Activated CD8-positive, alpha-beta T cell treated with anti-CD3 and anti-CD28 coated beads for 36 hours (primary cell): ENCODE data around the gene HES1. TPM values are rescaled to one million over a fixed set of nuclear protein-coding genes. Genes with fewer than 3 reads are reported as not detected.
A peak's percentile ranks its signal among the peaks of the same experiment; 100 is the strongest.

Experiments used
- ATAC-seq: fragments of 200-7000 bp; cut with Tn5 transposase; one replicate; pipeline ENCODE4 v1.10.0; 2021; ENCODE audit warnings: mild to moderate bottlenecking, moderate library complexity
- CTCF ChIA-PET: fragments of 350-600 bp; sonication (Branson Sonifier 250); formaldehyde crosslinking; loops from one replicate; lab custom pipeline; 2021; ENCODE audit warnings: antibody characterized with exemption; lab: Charles Lee
- POLR2A ChIA-PET: fragments of 350-600 bp; sonication (Branson Sonifier 250); formaldehyde crosslinking; loops from one replicate; lab custom pipeline; 2021; ENCODE audit warnings: antibody characterized with exemption; lab: Charles Lee
- DNase-seq: peaks from one replicate; pipeline ENCODE4 v3.0.0-alpha.2; 2020
- H3K27ac Mint-ChIP-seq: one replicate; pipeline ENCODE4 v1.8.0; 2021; ENCODE audit warnings: mild to moderate bottlenecking, mixed read lengths
- H3K27me3 Mint-ChIP-seq: one replicate; pipeline ENCODE4 v1.8.0; 2021; ENCODE audit warnings: mixed read lengths
- H3K36me3 Mint-ChIP-seq: one replicate; pipeline ENCODE4 v1.8.0; 2021; ENCODE audit warnings: low read depth, mixed read lengths
- H3K4me1 Mint-ChIP-seq: one replicate; pipeline ENCODE4 v1.8.0; 2021; ENCODE audit warnings: low read depth, mixed read lengths
- H3K4me3 Mint-ChIP-seq: one replicate; pipeline ENCODE4 v1.8.0; 2021; ENCODE audit warnings: mild to moderate bottlenecking, moderate library complexity, mixed read lengths
- H3K9me3 Mint-ChIP-seq: one replicate; pipeline ENCODE4 v1.8.0; 2021; ENCODE audit warnings: mixed read lengths
- intact Hi-C: fragments of 100-400 bp; cut with micrococcal nuclease; formaldehyde crosslinking; loops from one replicate; pipeline ENCODE4 v1.10.0; 2022
- total RNA-seq, 2 experiments: library from RNA; stranded (reverse); gene quantifications; one replicate each; pipeline ENCODE4 v1.2.3, GENCODE V29; 2021
- TF ChIP-seq, protein P1 (sequence below): fragments of 200-600 bp; IDR thresholded peaks from one replicate; pipeline ENCODE4 v1.8.0; 2022; ENCODE audit warnings: antibody characterized with exemption, mild to moderate bottlenecking

Gene HES1
- total RNA-seq, 2 experiments from 2014 or later: not detected

GRCh38 chr3:194103505-194103904, 32.4 kb upstream of the HES1 start:
- Mint-ChIP-seq H3K4me3 (no peak overlapping the region), H3K27ac (no peak overlapping the region), H3K9me3 (no peaks in the 10 kb centered on the region), H3K36me3 (no peaks in the 10 kb centered on the region), H3K27me3 (peaks cover 29% of the 10 kb centered on the region), H3K4me1 (peaks cover 21% of the 10 kb centered on the region)
- peak; percentile 83 for ATAC-seq
- POLR2A ChIA-PET: no interaction called here
- peak; percentile 48 for DNase-seq
- intact Hi-C loops: no loop called here
- TF ChIP-seq, protein P1, sequence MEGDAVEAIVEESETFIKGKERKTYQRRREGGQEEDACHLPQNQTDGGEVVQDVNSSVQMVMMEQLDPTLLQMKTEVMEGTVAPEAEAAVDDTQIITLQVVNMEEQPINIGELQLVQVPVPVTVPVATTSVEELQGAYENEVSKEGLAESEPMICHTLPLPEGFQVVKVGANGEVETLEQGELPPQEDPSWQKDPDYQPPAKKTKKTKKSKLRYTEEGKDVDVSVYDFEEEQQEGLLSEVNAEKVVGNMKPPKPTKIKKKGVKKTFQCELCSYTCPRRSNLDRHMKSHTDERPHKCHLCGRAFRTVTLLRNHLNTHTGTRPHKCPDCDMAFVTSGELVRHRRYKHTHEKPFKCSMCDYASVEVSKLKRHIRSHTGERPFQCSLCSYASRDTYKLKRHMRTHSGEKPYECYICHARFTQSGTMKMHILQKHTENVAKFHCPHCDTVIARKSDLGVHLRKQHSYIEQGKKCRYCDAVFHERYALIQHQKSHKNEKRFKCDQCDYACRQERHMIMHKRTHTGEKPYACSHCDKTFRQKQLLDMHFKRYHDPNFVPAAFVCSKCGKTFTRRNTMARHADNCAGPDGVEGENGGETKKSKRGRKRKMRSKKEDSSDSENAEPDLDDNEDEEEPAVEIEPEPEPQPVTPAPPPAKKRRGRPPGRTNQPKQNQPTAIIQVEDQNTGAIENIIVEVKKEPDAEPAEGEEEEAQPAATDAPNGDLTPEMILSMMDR: no peak
- CTCF ChIA-PET: no interaction called here

GRCh38 chr3:194103983-194104751, 31.8 kb upstream of the HES1 start:
- POLR2A ChIA-PET: no interaction called here
- Mint-ChIP-seq H3K4me3 (no peak overlapping the region), H3K9me3 (no peaks in the 10 kb centered on the region), H3K27ac (no peak overlapping the region), H3K36me3 (no peaks in the 10 kb centered on the region), H3K27me3 (peaks cover 28% of the 10 kb centered on the region), H3K4me1 (peaks cover 16% of the 10 kb centered on the region)
- CTCF ChIA-PET: interaction anchor here (1.0 to 1.2 kb wide), 2 partner anchors 211 to 240 kb away, joined by 3 to 4 read pairs; no protein-coding TSS in a partner anchor
- peak; percentile 22 for ATAC-seq
- TF ChIP-seq, protein P1: no peak
- no peak for DNase-seq
- intact Hi-C loops: no loop called here

DNA sequence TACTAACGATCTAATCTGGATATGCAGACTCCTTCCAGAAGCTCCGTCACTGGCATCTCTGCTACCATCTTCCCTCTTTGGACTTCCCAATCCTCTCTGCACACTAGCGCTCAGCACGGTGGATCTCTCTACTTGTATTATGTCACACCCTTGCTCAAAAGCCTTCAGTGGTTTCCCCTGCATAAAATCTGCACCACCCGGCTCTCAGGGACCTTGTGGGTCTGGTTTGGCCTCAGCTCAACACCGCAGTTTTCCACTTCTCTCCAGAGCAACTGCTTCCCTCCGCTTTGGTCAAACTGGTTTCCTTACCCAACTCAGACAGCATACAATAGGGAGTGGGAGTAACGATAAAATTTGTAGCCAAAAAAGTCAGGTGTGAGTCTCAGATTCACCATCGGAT, 30.7 kb upstream of the HES1 start:
- TF ChIP-seq, protein P1: no peak
- POLR2A ChIA-PET: no interaction called here
- Mint-ChIP-seq H3K9me3 (no peaks in the 10 kb centered on the region), H3K36me3 (no peaks in the 10 kb centered on the region), H3K27ac (no peak overlapping the region), H3K4me3 (no peak overlapping the region), H3K27me3 (peaks cover 32% of the 10 kb centered on the region), H3K4me1 (peaks cover 16% of the 10 kb centered on the region)
- CTCF ChIA-PET: interaction anchor here (1.2 kb wide), 1 partner anchor 210 kb away, joined by 4 read pairs; no protein-coding TSS in a partner anchor
- no peak for ATAC-seq
- no peak for DNase-seq
- intact Hi-C loops: no loop called here

DNA sequence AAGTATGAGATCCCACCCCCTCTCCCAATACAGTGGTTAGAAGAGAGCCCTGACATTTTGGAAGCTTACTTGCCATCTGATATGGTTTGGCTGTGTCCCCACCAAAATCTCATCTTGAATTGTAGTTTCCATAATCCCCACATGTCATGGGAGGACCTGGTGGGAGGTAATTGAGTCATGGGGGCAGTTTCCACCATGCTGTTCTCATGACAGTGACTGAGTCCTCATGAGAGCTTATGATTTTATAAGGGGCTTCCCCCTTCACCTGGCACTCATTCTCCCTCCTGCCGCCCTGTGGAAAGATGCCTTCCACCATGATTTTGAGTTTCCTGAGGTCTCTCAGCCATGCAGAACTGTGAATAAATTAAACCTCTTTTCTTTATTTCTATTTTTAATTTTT, 28.8 kb upstream of the HES1 start:
- Mint-ChIP-seq H3K36me3 (no peaks in the 10 kb centered on the region), H3K4me3 (no peak overlapping the region), H3K27me3 (peaks cover 28% of the 10 kb centered on the region), H3K27ac (no peak overlapping the region), H3K9me3 (no peaks in the 10 kb centered on the region), H3K4me1 (peaks cover 16% of the 10 kb centered on the region)
- ChIA-PET CTCF (interaction anchor here (0.7 kb wide), 1 partner anchor 10 kb away, joined by 4 read pairs; no protein-coding TSS in a partner anchor), POLR2A (interaction anchor here (1.1 kb wide), 1 partner anchor 24 kb away, joined by 3 read pairs; no protein-coding TSS in a partner anchor)
- intact Hi-C loops: no loop called here
- DNase-seq: peak; percentile 56
- TF ChIP-seq, protein P1: no peak
- peak; percentile 71 for ATAC-seq

DNA sequence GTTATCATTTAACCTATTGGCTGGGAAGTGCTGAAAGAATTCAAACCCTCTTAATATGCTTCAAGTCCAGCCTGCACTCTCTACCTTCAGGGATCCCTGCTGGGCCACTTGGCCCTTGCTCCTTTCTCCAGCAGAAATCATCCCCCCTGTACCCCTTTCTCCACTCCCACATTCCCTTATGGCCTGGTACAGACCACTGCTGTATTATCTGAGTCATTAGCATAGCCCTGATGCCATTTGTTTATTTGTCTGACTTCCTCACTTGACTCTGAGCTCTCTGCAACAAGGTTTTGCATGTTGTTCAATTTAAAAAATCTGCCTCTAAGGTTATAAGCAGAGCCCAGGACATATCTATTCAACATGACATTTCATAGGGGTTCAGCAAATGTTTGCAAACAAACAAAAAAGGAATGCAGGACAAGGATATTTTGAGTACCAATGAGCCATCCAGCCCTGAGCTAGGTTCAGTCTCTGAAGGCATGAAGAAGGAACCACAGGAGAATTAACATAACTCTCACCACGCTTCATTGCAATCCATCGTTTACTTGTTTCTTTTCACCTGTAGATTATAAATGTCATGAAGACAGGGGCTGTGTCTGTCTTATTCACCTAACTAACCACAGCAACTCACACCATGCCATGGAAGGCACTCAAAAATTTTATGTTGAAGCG, 26.6 kb upstream of the HES1 start:
- Mint-ChIP-seq H3K9me3 (no peaks in the 10 kb centered on the region), H3K27ac (no peak overlapping the region), H3K36me3 (no peaks in the 10 kb centered on the region), H3K27me3 (peaks cover 19% of the 10 kb centered on the region), H3K4me1 (peaks cover 6% of the 10 kb centered on the region), H3K4me3 (no peak overlapping the region)
- intact Hi-C loops: no loop called here
- TF ChIP-seq, protein P1: no peak
- DNase-seq: no peak
- ChIA-PET POLR2A (no interaction called here), CTCF (interaction anchor here (0.9 kb wide), 1 partner anchor 206 kb away, joined by 3 read pairs; no protein-coding TSS in a partner anchor)
- ATAC-seq: no peak
